Fibroblast of lung (primary cell): ENCODE results near the gene CYBA.

Source experiments
- EZH2 ChIP-seq: IDR thresholded peaks from 2 replicates; pipeline ENCODE4 v1.5.1; 2012; ENCODE audit warnings: low read length, control low read depth, mild to moderate bottlenecking; ENCODE audit errors: missing control alignments
- TF ChIP-seq, protein P1 (sequence below), 2 donors: IDR thresholded peaks in 1 of 2; conservative IDR thresholded peaks in 1 of 2; 1 replicate in 1 of 2; 2 replicates in 1 of 2; pipeline ENCODE4 v1.5.1; 2011 to 2012; ENCODE audit warnings: low read length in 2 of 2, control low read depth in 1 of 2, inconsistent platforms in 1 of 2, low read depth in 1 of 2, mild to moderate bottlenecking in 1 of 2

DNA sequence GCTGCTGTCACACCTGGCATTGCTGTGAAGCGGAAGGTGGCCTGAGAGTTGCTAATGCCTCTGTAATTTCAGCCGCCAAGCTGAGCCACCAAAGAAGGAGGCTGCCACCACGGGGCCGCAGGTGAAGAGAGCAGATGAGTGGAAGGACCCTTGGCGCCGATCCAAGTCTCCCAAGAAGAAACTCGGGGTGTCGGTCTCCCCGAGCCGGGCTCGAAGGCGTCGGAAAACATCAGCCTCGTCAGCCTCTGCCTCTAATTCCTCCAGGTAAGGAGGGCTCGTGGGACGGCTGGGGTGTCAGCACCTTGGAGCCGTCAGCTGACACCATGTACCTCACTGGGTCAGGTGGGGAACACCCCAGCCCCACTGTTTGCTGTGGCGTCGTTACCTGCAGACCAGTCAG, 28.7 kb downstream of the CYBA start:
- TF ChIP-seq, protein P1, sequence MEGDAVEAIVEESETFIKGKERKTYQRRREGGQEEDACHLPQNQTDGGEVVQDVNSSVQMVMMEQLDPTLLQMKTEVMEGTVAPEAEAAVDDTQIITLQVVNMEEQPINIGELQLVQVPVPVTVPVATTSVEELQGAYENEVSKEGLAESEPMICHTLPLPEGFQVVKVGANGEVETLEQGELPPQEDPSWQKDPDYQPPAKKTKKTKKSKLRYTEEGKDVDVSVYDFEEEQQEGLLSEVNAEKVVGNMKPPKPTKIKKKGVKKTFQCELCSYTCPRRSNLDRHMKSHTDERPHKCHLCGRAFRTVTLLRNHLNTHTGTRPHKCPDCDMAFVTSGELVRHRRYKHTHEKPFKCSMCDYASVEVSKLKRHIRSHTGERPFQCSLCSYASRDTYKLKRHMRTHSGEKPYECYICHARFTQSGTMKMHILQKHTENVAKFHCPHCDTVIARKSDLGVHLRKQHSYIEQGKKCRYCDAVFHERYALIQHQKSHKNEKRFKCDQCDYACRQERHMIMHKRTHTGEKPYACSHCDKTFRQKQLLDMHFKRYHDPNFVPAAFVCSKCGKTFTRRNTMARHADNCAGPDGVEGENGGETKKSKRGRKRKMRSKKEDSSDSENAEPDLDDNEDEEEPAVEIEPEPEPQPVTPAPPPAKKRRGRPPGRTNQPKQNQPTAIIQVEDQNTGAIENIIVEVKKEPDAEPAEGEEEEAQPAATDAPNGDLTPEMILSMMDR (conservative IDR thresholded peaks at IDR 0.05 in 1 of 2, IDR thresholded peaks at IDR 0.05 in 1 of 2; ENCODE audit: low read depth in 1 of 2, low read length in 2 of 2): no peak
- no peak for TF ChIP-seq EZH2
